ENCODE results near the gene PRSS56.

DNA sequence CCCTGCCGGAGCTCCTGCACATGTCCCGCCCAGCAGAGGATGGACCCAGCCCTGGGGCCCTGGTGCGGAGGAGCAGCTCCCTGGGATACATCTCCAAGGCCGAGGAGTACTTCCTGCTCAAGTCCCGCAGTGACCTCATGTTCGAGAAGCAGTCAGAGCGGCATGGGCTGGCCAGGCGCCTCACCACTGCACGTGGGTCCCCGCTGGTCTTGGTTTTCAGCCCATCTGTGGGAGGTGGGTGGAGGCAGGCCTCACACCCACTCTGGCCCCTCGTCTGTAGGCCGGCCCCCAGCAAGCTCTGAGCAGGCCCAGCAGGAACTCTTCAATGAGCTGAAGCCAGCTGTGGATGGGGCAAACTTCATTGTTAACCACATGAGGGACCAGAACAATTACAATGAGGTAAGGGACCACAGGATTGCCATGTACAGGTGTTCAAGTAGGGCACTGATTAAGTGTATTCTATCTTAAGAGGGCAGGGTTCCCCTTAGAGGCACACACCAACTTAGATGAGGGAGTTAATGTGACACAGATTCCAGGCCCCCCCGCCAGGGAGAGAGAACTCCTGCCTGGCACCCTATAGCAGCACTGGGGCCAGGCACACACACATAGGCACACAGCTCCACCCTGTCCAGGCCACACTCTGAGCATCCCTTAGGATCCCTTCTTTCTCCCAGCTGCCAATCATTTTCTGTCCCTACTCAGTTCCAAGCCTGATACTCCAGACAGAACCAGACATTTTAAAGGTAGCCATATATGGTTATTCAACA lies 13.9 kb downstream of the PRSS56 start:
- TF ChIP-seq, protein P1, sequence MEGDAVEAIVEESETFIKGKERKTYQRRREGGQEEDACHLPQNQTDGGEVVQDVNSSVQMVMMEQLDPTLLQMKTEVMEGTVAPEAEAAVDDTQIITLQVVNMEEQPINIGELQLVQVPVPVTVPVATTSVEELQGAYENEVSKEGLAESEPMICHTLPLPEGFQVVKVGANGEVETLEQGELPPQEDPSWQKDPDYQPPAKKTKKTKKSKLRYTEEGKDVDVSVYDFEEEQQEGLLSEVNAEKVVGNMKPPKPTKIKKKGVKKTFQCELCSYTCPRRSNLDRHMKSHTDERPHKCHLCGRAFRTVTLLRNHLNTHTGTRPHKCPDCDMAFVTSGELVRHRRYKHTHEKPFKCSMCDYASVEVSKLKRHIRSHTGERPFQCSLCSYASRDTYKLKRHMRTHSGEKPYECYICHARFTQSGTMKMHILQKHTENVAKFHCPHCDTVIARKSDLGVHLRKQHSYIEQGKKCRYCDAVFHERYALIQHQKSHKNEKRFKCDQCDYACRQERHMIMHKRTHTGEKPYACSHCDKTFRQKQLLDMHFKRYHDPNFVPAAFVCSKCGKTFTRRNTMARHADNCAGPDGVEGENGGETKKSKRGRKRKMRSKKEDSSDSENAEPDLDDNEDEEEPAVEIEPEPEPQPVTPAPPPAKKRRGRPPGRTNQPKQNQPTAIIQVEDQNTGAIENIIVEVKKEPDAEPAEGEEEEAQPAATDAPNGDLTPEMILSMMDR (IDR thresholded peaks at IDR 0.05) = no peak
- no peak for TF ChIP-seq POLR2A (IDR thresholded peaks at IDR 0.05)

Measured in testis (tissue), 2 donors.